Naive B cell (primary cell): ENCODE measurements around the gene LRRC4. TPM values are rescaled to one million over a fixed set of nuclear protein-coding genes. Genes with fewer than 3 reads are reported as not detected.

Experiments
- ATAC-seq, 2 donors: fragments of 150-1000 bp; cut with Tn5 transposase; 2 replicates each; pipeline ENCODE4 v1.10.0; 2021; ENCODE audit warnings: low read depth in 2 of 2, mild to moderate bottlenecking in 2 of 2, moderate library complexity in 2 of 2
- DNase-seq: peaks from one replicate; pipeline ENCODE4 v3.0.0; 2022
- H3K27ac Mint-ChIP-seq, 6 donors: one replicate each; pipeline ENCODE4 v1.8.0; 2020 to 2022; ENCODE audit warnings: mild to moderate bottlenecking in 6 of 6, mixed read lengths in 6 of 6, moderate library complexity in 5 of 6, inconsistent platforms in 2 of 6
- H3K27me3 Mint-ChIP-seq, 3 donors: one replicate each; pipeline ENCODE4 v1.8.0; 2021 to 2022; ENCODE audit warnings: mixed read lengths in 3 of 3, mild to moderate bottlenecking in 1 of 3
- H3K36me3 Mint-ChIP-seq, 2 donors: one replicate each; pipeline ENCODE4 v1.8.0; 2020 to 2022; ENCODE audit warnings: mixed read lengths in 2 of 2, inconsistent platforms in 1 of 2, mild to moderate bottlenecking in 1 of 2
- H3K4me1 Mint-ChIP-seq, 3 donors: one replicate each; pipeline ENCODE4 v1.8.0; 2020 to 2022; ENCODE audit warnings: mixed read lengths in 3 of 3, inconsistent platforms in 1 of 3, mild to moderate bottlenecking in 1 of 3, moderate library complexity in 1 of 3
- H3K4me3 Mint-ChIP-seq, 8 donors: one replicate each; pipeline ENCODE4 v1.8.0; 2020 to 2022; ENCODE audit warnings: mild to moderate bottlenecking in 8 of 8, mixed read lengths in 8 of 8, moderate library complexity in 8 of 8, inconsistent platforms in 2 of 8
- H3K9me3 Mint-ChIP-seq, 7 donors: one replicate each; pipeline ENCODE4 v1.8.0; 2020 to 2022; ENCODE audit warnings: mixed read lengths in 7 of 7, mild to moderate bottlenecking in 5 of 7, inconsistent platforms in 2 of 7, moderate library complexity in 1 of 7
- polyA plus RNA-seq, 6 donors: library from polyadenylated mRNA; unstranded; fragments of 300-500 nt; fragmentation: Illumina TruSeq; gene quantifications; one replicate each; pipeline ENCODE4 v1.2.3, GENCODE V29; 2021; ENCODE audit warnings: low read depth in 6 of 6

The LRRC4 gene
- polyA plus RNA-seq, 6 donors from 2014 or later: 0.09 to 0.37 (median 0.13) TPM; not detected in 3

DNA sequence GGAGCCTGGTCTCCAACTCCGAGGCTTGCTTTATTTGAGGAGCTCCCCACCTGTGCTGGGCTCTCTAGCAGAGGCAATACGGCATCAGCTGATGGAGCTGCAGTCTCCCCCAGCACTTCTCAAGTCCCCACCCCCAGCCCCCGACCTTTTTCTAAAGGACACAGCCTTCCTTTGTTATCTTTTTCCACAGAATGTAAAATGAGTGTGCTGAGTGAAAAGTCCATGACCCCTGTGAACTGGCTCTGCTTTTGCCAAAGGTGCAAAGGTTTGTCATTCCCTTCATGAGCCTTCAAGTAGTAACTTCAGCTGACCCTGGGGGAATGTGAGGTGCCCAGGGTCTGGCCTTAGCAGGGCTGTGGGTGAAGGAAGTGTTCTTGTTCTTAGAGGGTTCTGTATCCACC is 25.5 kb downstream of the LRRC4 start:
- Mint-ChIP-seq H3K4me3 (peak overlapping the region in 1 of 8 donors; percentile 30), H3K27ac (peak overlapping the region in 2 of 6 donors; percentile 32 to 78), H3K36me3 (peaks cover 0 to 8% of the 10 kb centered on the region in 2 donors), H3K9me3 (peaks cover 0 to 1% (median 0%) of the 10 kb centered on the region in 7 donors), H3K4me1 (peaks cover 42 to 56% (median 46%) of the 10 kb centered on the region in 3 donors), H3K27me3 (no peaks in the 10 kb centered on the region)
- ATAC-seq: no peak
- DNase-seq: no peak

DNA sequence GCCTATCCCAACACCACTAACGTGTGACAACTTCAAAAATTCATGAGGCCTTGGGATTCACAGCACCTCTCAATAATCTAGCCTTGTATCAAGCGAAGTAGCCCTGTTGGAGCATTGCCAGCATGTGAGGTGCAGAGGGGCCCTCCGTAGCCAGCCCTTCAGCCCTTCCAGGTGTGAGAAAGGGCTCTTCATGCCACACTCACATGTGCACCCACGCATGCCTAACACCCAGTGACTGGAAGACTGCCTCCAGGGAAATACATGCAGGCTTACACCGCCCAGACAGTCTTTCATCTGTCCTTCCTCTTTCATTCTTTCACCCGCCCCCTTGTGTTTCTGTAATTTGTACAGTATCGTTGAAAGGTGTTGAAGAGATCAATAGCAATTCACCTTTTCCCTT is 26.1 kb downstream of the LRRC4 start:
- ATAC-seq: peak; percentile 76 to 86
- Mint-ChIP-seq H3K27me3 (no peaks in the 10 kb centered on the region), H3K9me3 (peaks cover 0 to 1% (median 0%) of the 10 kb centered on the region in 7 donors), H3K36me3 (peaks cover 0 to 5% of the 10 kb centered on the region in 2 donors), H3K4me1 (peaks cover 44 to 62% (median 48%) of the 10 kb centered on the region in 3 donors), H3K4me3 (peak overlapping the region in 7 of 8 donors; percentile 1 to 80 (median 50)), H3K27ac (peak overlapping the region in 4 of 6 donors; percentile 12 to 78 (median 42))
- DNase-seq: no peak

DNA sequence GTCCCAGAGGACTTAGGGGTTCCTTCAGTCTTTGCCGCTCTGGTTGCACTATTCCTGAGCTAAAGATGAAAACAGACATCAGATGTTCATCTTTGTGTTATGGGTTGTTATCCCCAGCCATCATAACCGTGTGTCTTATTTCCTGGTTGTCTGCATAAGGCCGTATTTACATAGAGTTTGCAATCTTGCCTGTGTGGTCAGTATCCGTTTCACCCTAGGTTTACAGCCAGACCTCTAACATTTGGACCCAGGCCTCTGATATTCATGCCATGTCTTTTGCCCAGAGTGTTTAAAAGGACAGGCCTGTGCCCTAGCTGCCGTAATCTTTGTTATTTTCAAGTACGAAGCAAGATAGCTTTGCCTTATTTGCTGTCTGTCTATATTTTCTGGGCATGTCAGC is 26.6 kb downstream of the LRRC4 start:
- peaks cover 44 to 63% (median 48%) of the 10 kb centered on the region in 3 donors for H3K4me1 Mint-ChIP-seq
- ATAC-seq (no peak), DNase-seq (no peak)
- H3K4me3 Mint-ChIP-seq: peak overlapping the region in 6 of 8 donors; percentile 23 to 80 (median 56)
- peak overlapping the region in 1 of 6 donors; percentile 12 for H3K27ac Mint-ChIP-seq
- peaks cover 0 to under 1% of the 10 kb centered on the region in 2 donors for H3K36me3 Mint-ChIP-seq
- no peaks in the 10 kb centered on the region for H3K27me3 Mint-ChIP-seq
- peaks cover 0 to 1% (median 0%) of the 10 kb centered on the region in 7 donors for H3K9me3 Mint-ChIP-seq

DNA sequence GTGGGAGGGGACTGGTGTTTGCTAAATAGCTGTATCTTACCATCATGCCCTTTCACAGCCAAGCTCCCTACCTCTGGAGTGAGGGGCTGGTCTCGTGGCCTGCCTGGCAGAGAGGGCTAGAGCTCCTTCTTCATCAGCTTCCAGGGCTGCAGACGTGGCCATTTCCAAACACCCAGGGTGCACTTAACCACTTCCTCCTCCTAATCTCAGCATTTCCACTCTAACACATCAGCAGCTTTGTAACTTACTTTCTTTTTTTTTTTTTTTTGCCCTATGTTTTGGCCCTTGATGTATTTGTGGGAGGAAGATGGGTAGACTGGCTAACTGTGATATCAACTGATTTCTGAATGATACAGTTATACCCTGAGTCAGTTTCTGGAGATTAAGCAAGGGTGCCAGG is 27.4 kb downstream of the LRRC4 start:
- DNase-seq (no peak), ATAC-seq (peak; percentile 13 to 31)
- Mint-ChIP-seq H3K36me3 (no peaks in the 10 kb centered on the region), H3K27me3 (no peaks in the 10 kb centered on the region), H3K27ac (peak overlapping the region in 3 of 6 donors; percentile 31 to 79 (median 51)), H3K4me3 (peak overlapping the region; percentile 1 to 80 (median 51)), H3K9me3 (peaks cover 0 to 1% (median 0%) of the 10 kb centered on the region in 7 donors), H3K4me1 (peaks cover 48 to 63% (median 48%) of the 10 kb centered on the region in 3 donors)

DNA sequence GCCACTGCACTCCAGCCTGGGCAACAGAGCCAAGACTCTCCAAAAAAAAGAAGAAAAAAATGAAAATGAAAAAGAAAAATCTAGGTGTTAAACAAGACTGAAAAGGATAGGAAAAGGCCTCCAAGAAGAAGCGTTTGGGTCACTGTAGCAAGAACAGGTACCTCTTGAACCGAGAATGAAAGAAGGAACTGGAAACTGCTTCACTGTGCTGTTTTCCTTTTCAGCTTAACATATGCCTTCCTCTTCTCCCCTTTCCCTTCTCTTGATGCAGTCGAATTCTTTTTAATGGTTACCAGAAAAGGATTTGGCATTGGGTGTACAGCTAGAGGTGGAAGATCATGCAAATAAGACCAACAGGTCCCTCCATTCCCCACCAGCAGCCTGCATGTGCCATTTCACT is 28.1 kb downstream of the LRRC4 start:
- H3K27ac Mint-ChIP-seq: peak overlapping the region in 5 of 6 donors; percentile 47 to 88 (median 61)
- peak overlapping the region; percentile 1 to 80 (median 54) for H3K4me3 Mint-ChIP-seq
- H3K4me1 Mint-ChIP-seq: peaks cover 48 to 63% (median 49%) of the 10 kb centered on the region in 3 donors
- ATAC-seq: peak; percentile 57 to 74
- H3K9me3 Mint-ChIP-seq: peaks cover 0 to 1% (median 0%) of the 10 kb centered on the region in 7 donors
- no peaks in the 10 kb centered on the region for H3K36me3 Mint-ChIP-seq
- no peaks in the 10 kb centered on the region for H3K27me3 Mint-ChIP-seq
- DNase-seq: no peak

DNA sequence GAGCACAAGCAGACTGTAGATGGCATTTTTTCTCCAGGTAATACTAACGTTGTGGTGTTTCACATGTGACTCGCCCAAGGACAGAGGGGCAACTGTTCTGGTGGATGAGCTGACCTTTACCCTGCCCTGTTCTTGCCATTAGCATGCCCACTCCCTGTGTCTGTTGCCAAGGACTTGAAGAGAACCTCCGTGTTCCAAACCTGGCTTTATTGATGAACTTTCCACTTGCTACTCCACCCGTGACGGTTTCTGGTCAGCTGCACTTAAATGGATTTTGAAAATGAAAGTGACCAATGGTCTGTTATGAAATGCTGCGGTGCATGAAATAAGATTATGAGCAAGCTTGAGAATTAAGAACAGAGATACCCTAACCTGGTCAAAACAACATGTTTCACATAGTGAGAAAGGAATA is 30.4 kb downstream of the LRRC4 start:
- Mint-ChIP-seq H3K27me3 (no peaks in the 10 kb centered on the region), H3K4me1 (peaks cover 45 to 55% (median 48%) of the 10 kb centered on the region in 3 donors), H3K9me3 (peaks cover 0 to 1% (median 0%) of the 10 kb centered on the region in 7 donors), H3K36me3 (no peaks in the 10 kb centered on the region), H3K27ac (peak overlapping the region in 1 of 6 donors; percentile 61), H3K4me3 (no peak overlapping the region)
- no peak for DNase-seq
- ATAC-seq: no peak

DNA sequence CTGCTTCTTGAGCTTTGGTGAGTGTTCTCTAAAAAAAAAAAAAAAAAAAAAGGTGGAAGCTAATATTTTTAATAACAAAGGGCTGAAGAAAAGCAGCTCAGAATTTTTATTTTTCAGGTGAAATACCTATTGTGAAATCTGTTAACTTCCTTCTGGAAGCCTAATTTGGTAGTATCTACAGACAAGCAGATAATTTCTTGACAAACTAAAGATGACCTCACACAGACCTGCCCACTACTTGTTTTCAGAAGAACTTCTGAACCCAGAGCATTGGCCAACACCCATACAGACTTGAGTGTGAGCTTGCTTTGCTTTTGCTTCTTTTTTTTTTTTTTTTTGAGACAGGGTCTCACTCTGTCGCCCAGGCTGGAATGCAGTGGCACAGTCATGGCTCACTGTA is 31.2 kb downstream of the LRRC4 start:
- H3K9me3 Mint-ChIP-seq: peaks cover 0 to 1% (median 0%) of the 10 kb centered on the region in 7 donors

DNA sequence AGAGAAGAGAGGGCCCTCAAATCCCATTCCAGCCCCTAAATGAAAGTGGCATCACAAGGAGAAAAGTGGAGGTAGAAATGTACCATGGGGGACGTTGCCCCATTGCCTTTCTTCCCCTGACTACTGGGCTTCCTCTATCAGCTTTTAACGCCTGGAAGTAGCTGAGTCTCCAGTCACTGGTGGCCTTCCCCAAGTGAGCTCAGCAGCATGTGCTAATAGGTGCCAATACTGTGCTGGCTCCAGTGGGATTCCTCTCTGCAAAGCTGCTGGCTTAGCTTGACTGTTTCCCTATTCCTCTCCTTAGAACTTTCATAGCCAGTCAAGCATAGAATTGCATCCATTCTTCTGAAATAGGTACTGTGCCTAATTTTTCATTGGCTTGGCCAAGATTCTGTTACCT is 32.6 kb downstream of the LRRC4 start:
- no peak overlapping the region for H3K4me3 Mint-ChIP-seq
- no peaks in the 10 kb centered on the region for H3K27me3 Mint-ChIP-seq
- peaks cover 0 to 1% (median 0%) of the 10 kb centered on the region in 7 donors for H3K9me3 Mint-ChIP-seq
- H3K36me3 Mint-ChIP-seq: peaks cover 0 to 8% of the 10 kb centered on the region in 2 donors
- no peak for ATAC-seq
- H3K4me1 Mint-ChIP-seq: peaks cover 24 to 33% (median 31%) of the 10 kb centered on the region in 3 donors
- DNase-seq: no peak
- peak overlapping the region in 4 of 6 donors; percentile 54 to 78 (median 60) for H3K27ac Mint-ChIP-seq

More for the DNA sequence above, 31.2 kb downstream of the LRRC4 start:
- DNase-seq (no peak), ATAC-seq (no peak)
- H3K4me1 Mint-ChIP-seq: peaks cover 37 to 47% (median 41%) of the 10 kb centered on the region in 3 donors
- no peak overlapping the region for H3K4me3 Mint-ChIP-seq
- peak overlapping the region in 3 of 6 donors; percentile 40 to 63 (median 47) for H3K27ac Mint-ChIP-seq
- no peaks in the 10 kb centered on the region for H3K36me3 Mint-ChIP-seq
- H3K27me3 Mint-ChIP-seq: no peaks in the 10 kb centered on the region

DNA sequence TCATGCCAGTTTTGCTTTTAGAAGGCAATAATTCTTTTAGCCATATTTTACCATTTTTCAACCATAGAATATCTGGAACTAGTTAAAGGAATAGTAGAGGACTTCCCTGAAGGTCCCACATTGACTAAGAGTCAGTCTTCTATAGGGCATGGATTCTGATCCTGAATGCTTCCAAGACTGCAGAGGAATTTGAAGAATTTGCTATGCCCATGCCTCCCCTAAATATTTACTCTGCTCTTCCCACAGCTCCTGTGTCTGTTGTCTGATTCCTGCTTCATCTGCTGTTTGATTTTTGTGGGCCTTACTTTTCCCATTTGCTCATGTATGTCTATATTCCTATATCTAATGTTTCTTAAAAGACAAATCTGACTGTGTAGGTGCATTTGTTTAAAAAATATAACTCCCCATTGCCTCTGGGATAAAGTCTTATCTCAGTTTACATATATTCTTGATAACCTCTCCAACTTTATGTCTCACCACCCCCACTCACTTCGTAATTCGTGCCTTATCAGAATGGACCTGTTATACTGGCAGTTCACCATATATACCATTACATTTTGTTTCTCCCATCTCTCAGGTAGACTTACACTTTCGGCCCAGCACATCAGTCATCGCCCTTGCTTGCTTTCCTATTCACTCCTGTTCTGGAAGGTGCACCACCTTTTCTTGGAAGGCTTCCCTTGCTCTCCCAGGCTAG is 33.9 kb downstream of the LRRC4 start:
- Mint-ChIP-seq H3K4me3 (no peak overlapping the region), H3K27ac (no peak overlapping the region), H3K4me1 (peaks cover 11 to 20% (median 18%) of the 10 kb centered on the region in 3 donors), H3K27me3 (no peaks in the 10 kb centered on the region), H3K36me3 (peaks cover 7 to 17% of the 10 kb centered on the region in 2 donors), H3K9me3 (no peaks in the 10 kb centered on the region)
- no peak for DNase-seq
- no peak for ATAC-seq

DNA sequence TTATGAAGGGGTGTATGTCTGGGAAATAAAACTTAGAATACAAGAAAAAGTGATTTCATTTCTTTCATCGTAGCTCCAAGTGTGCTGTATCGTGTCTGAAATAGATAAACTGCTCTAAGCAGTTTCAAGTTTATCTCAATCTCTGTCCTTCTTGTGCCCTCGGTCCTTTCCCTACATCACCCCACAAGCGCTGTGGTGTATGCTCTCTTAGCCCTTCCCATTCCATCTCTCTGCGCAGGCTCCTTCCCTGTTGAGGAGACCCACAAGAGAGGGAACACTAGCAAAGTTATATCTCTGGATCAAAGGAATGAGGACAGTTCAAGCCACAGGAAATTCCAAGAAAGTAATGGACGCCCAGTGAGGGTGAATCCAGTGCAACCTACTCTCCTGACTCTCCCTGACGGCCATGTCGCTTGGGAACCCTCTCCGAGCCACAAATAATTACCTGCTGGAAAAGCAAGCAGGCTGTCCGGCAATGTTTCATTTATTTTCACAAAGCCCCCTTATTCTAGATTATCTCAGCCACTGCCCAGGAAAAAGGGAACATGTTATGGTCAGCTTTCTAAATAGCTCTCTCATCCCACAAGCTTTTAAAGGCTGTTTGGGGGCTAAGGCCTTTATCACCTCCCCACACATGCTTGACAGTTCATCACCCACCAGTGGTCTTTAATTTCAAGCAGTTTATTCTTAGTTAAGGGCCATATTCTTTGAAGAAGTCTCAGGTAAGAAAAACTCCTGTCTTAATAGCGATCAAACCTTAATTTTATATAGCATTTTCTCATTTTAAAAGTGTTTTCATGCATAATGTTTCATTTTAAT is 34.8 kb downstream of the LRRC4 start:
- Mint-ChIP-seq H3K4me1 (peaks cover 6 to 14% (median 14%) of the 10 kb centered on the region in 3 donors), H3K27ac (peak overlapping the region in 2 of 6 donors; percentile 15 to 23), H3K9me3 (no peaks in the 10 kb centered on the region), H3K4me3 (no peak overlapping the region), H3K27me3 (no peaks in the 10 kb centered on the region), H3K36me3 (peaks cover 8 to 24% of the 10 kb centered on the region in 2 donors)
- no peak for DNase-seq
- ATAC-seq: no peak

DNA sequence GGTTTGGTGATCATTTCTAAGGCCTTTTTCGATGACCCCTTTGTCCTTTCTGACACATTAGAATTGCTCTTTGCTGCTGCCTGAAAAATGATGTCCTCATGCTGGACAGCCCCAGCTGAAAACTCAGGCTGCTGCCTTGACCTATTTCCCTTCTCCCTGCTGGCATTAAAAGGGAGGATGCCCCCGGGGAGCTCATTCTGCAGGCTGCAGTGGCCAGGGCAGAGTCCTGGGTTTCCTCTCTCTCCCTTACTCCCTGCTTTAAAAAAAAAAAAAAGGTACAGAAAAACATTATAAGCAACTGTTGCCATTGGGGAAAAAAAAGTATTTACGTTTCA is 35.4 kb downstream of the LRRC4 start:
- H3K9me3 Mint-ChIP-seq: no peaks in the 10 kb centered on the region
- H3K4me3 Mint-ChIP-seq: no peak overlapping the region
- H3K27ac Mint-ChIP-seq: no peak overlapping the region
- H3K4me1 Mint-ChIP-seq: peaks cover 3 to 12% (median 8%) of the 10 kb centered on the region in 3 donors
- H3K27me3 Mint-ChIP-seq: no peaks in the 10 kb centered on the region
- H3K36me3 Mint-ChIP-seq: peaks cover 8 to 30% of the 10 kb centered on the region in 2 donors
- no peak for ATAC-seq
- DNase-seq: no peak

DNA sequence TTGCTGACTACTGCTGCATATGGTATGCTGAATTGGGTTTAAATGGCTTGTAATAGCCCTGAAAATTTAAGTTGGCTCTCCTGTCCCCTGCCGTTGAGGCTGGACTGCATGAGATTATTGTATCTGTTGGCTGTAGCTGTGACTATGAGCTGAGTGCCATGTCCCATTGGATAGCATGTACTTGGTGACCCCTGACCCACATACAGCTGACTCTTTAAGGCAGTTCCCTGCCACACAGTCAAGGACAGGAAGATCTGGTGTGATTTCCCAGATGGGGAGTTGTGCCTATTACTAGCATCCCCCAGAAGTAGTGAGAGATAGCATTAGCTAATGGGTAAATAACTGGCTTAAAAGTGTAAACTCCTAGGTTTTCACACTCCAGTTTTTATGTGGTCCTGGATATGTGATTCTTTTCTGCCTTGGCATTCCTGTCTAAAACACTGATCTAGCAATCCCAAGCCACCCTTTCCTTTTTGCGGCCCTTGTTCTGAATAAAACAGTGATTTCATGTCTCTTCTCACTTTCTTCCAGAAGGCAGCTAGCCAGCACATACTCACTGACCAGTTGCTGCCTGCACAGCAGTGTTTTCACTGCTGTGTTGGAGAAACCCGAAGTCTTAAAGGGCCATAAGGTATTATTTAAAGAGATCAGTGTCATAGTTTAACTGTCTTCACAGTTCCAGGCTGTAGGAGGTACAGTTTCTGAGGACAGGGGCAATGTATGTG is 35.9 kb downstream of the LRRC4 start:
- ATAC-seq (no peak), DNase-seq (no peak)
- Mint-ChIP-seq H3K9me3 (no peaks in the 10 kb centered on the region), H3K4me1 (peaks cover 0 to 8% (median 3%) of the 10 kb centered on the region in 3 donors), H3K27me3 (no peaks in the 10 kb centered on the region), H3K27ac (no peak overlapping the region), H3K4me3 (no peak overlapping the region), H3K36me3 (peaks cover 8 to 31% of the 10 kb centered on the region in 2 donors)

DNA sequence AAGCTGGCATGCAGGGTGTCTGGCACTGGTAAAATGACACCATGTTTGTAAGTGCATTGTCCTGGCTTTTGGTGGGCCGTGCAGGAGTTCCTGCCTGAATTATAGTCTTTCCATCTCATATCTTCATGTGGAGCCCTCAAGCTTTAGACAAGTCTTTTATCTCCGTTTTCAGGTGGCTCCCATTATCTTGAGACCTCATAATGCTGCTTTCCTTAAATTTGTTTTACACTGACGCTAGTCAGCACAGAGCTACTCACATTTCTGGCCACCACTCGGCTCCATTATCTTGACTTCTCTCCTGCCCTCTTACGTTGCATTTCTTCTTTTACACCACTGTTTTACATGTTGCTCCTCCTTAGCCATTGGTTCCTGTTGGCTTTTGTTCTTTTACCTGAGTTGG is 37.2 kb downstream of the LRRC4 start:
- DNase-seq (no peak), ATAC-seq (no peak)
- Mint-ChIP-seq H3K4me1 (peaks cover 0 to 7% (median 0%) of the 10 kb centered on the region in 3 donors), H3K4me3 (no peak overlapping the region), H3K9me3 (no peaks in the 10 kb centered on the region), H3K27me3 (no peaks in the 10 kb centered on the region), H3K27ac (peak overlapping the region in 2 of 6 donors; percentile 24 to 85), H3K36me3 (peaks cover 8 to 31% of the 10 kb centered on the region in 2 donors)
